Osteoblast (primary cell): Measurements from ENCODE around the gene NAT9. TPM values are rescaled to one million over a fixed set of nuclear protein-coding genes. Genes with fewer than 3 reads are reported as not detected.

Experiments
- DNase-seq: peaks from one replicate; pipeline ENCODE4 v3.0.0; 2011; ENCODE audit warnings: low spot score, mixed read lengths; ENCODE audit not compliant: insufficient read length; ENCODE audit errors: missing footprints
- H2AFZ ChIP-seq: 2 replicates; pipeline ENCODE4 v1.6.0; 2011; ENCODE audit warnings: mild to moderate bottlenecking, low read length
- H3K27ac ChIP-seq: 2 replicates; pipeline ENCODE4 v1.5.1; 2011; ENCODE audit warnings: mild to moderate bottlenecking, low read depth, low read length, moderate library complexity
- H3K27me3 ChIP-seq: 2 replicates; pipeline ENCODE4 v1.6.0; 2012; ENCODE audit warnings: mild to moderate bottlenecking, control low read depth, inconsistent platforms, low read length, moderate library complexity; ENCODE audit not compliant: insufficient read depth
- H3K36me3 ChIP-seq: 2 replicates; pipeline ENCODE4 v1.5.1; 2011; ENCODE audit warnings: mild to moderate bottlenecking, low read length, control low read depth, moderate library complexity; ENCODE audit not compliant: insufficient read depth
- H3K4me1 ChIP-seq: 2 replicates; pipeline ENCODE4 v1.5.1; 2011; ENCODE audit warnings: mild to moderate bottlenecking, low read length, control low read depth, moderate library complexity; ENCODE audit not compliant: insufficient read depth
- H3K4me2 ChIP-seq: 2 replicates; pipeline ENCODE4 v1.6.0; 2011; ENCODE audit warnings: mild to moderate bottlenecking, low read length; ENCODE audit not compliant: insufficient read depth
- H3K4me3 ChIP-seq: fragments of 200-600 bp; sonication (generic); 3 replicates; pipeline ENCODE4 v1.5.1; 2012; ENCODE audit warnings: mild to moderate bottlenecking, low read length, inconsistent platforms; ENCODE audit not compliant: insufficient read depth
- H3K79me2 ChIP-seq: 2 replicates; pipeline ENCODE4 v1.6.0; 2012; ENCODE audit warnings: mild to moderate bottlenecking, low read length, control low read depth, inconsistent platforms; ENCODE audit not compliant: insufficient read depth
- H3K9me3 ChIP-seq: 2 replicates; pipeline ENCODE4 v1.5.1; 2011; ENCODE audit warnings: low read depth, low read length, control low read depth
- H4K20me1 ChIP-seq: 2 replicates; pipeline ENCODE4 v1.6.0; 2012; ENCODE audit warnings: mild to moderate bottlenecking, low read length, control low read depth; ENCODE audit not compliant: insufficient read depth
- CTCF ChIP-seq: IDR thresholded peaks from 2 replicates; pipeline ENCODE4 v1.5.1; 2011; ENCODE audit warnings: mild to moderate bottlenecking, low read depth, low read length, moderate library complexity; ENCODE audit errors: extremely low read depth
- total RNA-seq: library from RNA; depleted of rRNA; stranded (reverse); fragments of >200 nt; gene quantifications from 2 replicates; pipeline ENCODE4 v1.2.3, GENCODE V29; 2012

The NAT9 gene
- total RNA-seq, 1 donor, result 35.1 TPM

- H3K4me2 ChIP-seq, result peak within 1 kb of the TSS; percentile 89
- no peaks in the 10 kb centered on the region for H3K9me3 ChIP-seq
- no peak for TF ChIP-seq CTCF
- H4K20me1 ChIP-seq, result peaks cover 10% of the 10 kb centered on the region
- peak within 1 kb of the TSS; percentile 86 for H3K4me3 ChIP-seq
- H3K79me2 ChIP-seq, result peaks cover 41% of the 10 kb centered on the region
- H3K4me1 ChIP-seq, result peaks cover 13% of the 10 kb centered on the region
- no peak within 1 kb of the TSS for H3K27ac ChIP-seq
- no peaks in the 10 kb centered on the region for H3K36me3 ChIP-seq
- H2AFZ ChIP-seq, result peak within 1 kb of the TSS; percentile 78
- peak; percentile 100 for DNase-seq
- no peaks in the 10 kb centered on the region for H3K27me3 ChIP-seq
Measured at GRCh38 chr17:74748529-74749278, 27.4 kb downstream of the NAT9 start, which contains the start of gene NHERF1. NHERF1 (plus strand) TSS chr17:74748628; CDS start chr17:74748847, 219 bp downstream.

- peak overlapping the region; percentile 77 for H3K4me2 ChIP-seq
- DNase-seq, result no peak
Measured at GRCh38 chr17:74748279-74748528, 27.9 kb downstream of the NAT9 start.

GRCh38 chr17:74746922-74747321, 29.2 kb downstream of the NAT9 start:
- H3K27ac ChIP-seq, result no peak overlapping the region
- H4K20me1 ChIP-seq, result peaks cover 10% of the 10 kb centered on the region
- H3K4me1 ChIP-seq, result peaks cover 13% of the 10 kb centered on the region
- no peak overlapping the region for H2AFZ ChIP-seq
- no peaks in the 10 kb centered on the region for H3K9me3 ChIP-seq
- peaks cover 32% of the 10 kb centered on the region for H3K79me2 ChIP-seq
- no peak overlapping the region for H3K4me2 ChIP-seq
- no peak for TF ChIP-seq CTCF
- H3K4me3 ChIP-seq, result no peak overlapping the region
- no peaks in the 10 kb centered on the region for H3K27me3 ChIP-seq
- DNase-seq, result peak; percentile 56
- H3K36me3 ChIP-seq, result no peaks in the 10 kb centered on the region

More at GRCh38 chr17:74748279-74748528, 27.9 kb downstream of the NAT9 start:
- no peaks in the 10 kb centered on the region for H3K9me3 ChIP-seq
- H3K27me3 ChIP-seq, result no peaks in the 10 kb centered on the region
- H3K4me1 ChIP-seq, result peaks cover 13% of the 10 kb centered on the region
- peak overlapping the region; percentile 86 for H3K4me3 ChIP-seq
- peaks cover 10% of the 10 kb centered on the region for H4K20me1 ChIP-seq
- peaks cover 41% of the 10 kb centered on the region for H3K79me2 ChIP-seq
- peak overlapping the region; percentile 59 for H2AFZ ChIP-seq
- no peak for TF ChIP-seq CTCF
- no peaks in the 10 kb centered on the region for H3K36me3 ChIP-seq
- H3K27ac ChIP-seq, result no peak overlapping the region

DNA sequence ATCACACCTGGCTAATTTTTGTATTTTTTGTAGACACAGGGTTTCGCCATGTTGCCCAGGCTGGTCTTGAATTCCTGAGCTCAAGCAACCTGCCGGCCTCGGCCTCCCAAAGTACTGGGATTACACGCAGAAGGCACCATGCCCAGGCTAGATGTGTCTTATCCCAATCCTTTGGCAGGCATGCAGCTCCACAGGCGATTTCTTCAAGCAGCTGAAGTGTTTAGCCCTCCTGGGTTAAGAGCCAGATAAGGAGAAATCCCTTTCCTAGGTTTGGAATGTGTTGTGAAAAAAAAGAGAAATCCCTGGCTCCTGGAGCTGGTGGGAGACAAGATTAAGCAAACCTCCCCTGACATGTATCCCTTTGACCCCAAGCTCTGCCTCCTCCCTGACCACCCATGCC, 29.8 kb downstream of the NAT9 start:
- no peaks in the 10 kb centered on the region for H3K9me3 ChIP-seq
- no peak for TF ChIP-seq CTCF
- no peaks in the 10 kb centered on the region for H3K27me3 ChIP-seq
- peaks cover 26% of the 10 kb centered on the region for H3K79me2 ChIP-seq
- DNase-seq, result peak; percentile 53
- peaks cover 10% of the 10 kb centered on the region for H4K20me1 ChIP-seq
- H3K4me1 ChIP-seq, result peaks cover 13% of the 10 kb centered on the region
- no peaks in the 10 kb centered on the region for H3K36me3 ChIP-seq
- no peak overlapping the region for H3K4me2 ChIP-seq
- no peak overlapping the region for H3K27ac ChIP-seq
- no peak overlapping the region for H2AFZ ChIP-seq
- no peak overlapping the region for H3K4me3 ChIP-seq
